Measurements from ENCODE around the gene CALML3. TPM values are rescaled to one million over a fixed set of nuclear protein-coding genes. Genes with fewer than 3 reads are reported as not detected.

CALML3 gene
- total and polyA plus RNA-seq, 2 donors (not counting 3 experiments of a cell fraction or from before 2014, with no cell fraction given) = not detected

- TF ChIP-seq EZH2 (IDR thresholded peaks at IDR 0.05; ENCODE audit: borderline replicate concordance, low read depth, low read length, severe bottlenecking) (no peak), POLR2A (IDR thresholded peaks at IDR 0.05; ENCODE audit: low read depth, low read length) (no peak), CTCF (IDR thresholded peaks at IDR 0.05; ENCODE audit: extremely low read depth in 1 of 2, insufficient read depth in 1 of 2, low read depth in 1 of 2, low read length in 2 of 2) (no peak), FOS (IDR thresholded peaks at IDR 0.05; ENCODE audit: borderline replicate concordance, insufficient read depth, low read length) (no peak), POLR2AphosphoS5 (IDR thresholded peaks at IDR 0.05; ENCODE audit: insufficient read depth, low read depth, low read length) (no peak), GATA2 (IDR thresholded peaks at IDR 0.05; ENCODE audit: insufficient read depth, insufficient read length, low read depth, low read length) (no peak), MYC (IDR thresholded peaks at IDR 0.05; ENCODE audit: low read depth, low read length) (no peak), JUN (IDR thresholded peaks at IDR 0.05; ENCODE audit: borderline replicate concordance, insufficient read depth, insufficient read length, low read depth) (no peak)
- TF ChIP-seq, protein P1, sequence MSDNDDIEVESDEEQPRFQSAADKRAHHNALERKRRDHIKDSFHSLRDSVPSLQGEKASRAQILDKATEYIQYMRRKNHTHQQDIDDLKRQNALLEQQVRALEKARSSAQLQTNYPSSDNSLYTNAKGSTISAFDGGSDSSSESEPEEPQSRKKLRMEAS (IDR thresholded peaks at IDR 0.05; ENCODE audit: insufficient read depth, insufficient read length) = no peak
- ChIA-PET POLR2A (no interaction called here), CTCF (no interaction called here)
- H3K27ac ChIP-seq (ENCODE audit: insufficient read depth, low read depth, low read length) = no peak overlapping the region
- no peaks in the 10 kb centered on the region for H3K9me1 ChIP-seq (replicated peaks; ENCODE audit: control insufficient read depth, extremely low read depth, insufficient read depth, low read length)
- no peak overlapping the region for H3K4me3 ChIP-seq (replicated peaks in 1 of 3; ENCODE audit: insufficient read depth in 1 of 3, low read depth in 1 of 3, low read length in 3 of 3)
- no peaks in the 10 kb centered on the region for H3K79me2 ChIP-seq (ENCODE audit: control insufficient read depth, insufficient read depth, low read length)
- DNase-seq (ENCODE audit: low read depth, low spot score) (no peak), FAIRE-seq (no peak)
- H4K20me1 ChIP-seq (replicated peaks; ENCODE audit: control insufficient read depth, extremely low read depth, insufficient read depth, low read length) = no peaks in the 10 kb centered on the region
- dilution Hi-C loops (cut with MboI; ENCODE audit: extremely low pct_ligation_motif_present, low sequenced_read_pairs) (no loop called here), intact Hi-C loops (cut with micrococcal nuclease) (no loop called here)
- no peaks in the 10 kb centered on the region for H3K4me1 ChIP-seq (ENCODE audit: control insufficient read depth, extremely low read depth, insufficient read depth, low read length)
- no peaks in the 10 kb centered on the region for H3K27me3 ChIP-seq (ENCODE audit: control insufficient read depth in 2 of 2, insufficient read depth in 2 of 2, low read length in 2 of 2)
- no peak overlapping the region for H3K9ac ChIP-seq (replicated peaks; ENCODE audit: extremely low read depth, insufficient read depth, low read length)
- BruUV-seq (replicated peaks) = no TSS peak
- no peaks in the 10 kb centered on the region for H3K9me3 ChIP-seq (replicated peaks; ENCODE audit: control insufficient read depth, insufficient read depth, low read length)
- no peak overlapping the region for H3K4me2 ChIP-seq (ENCODE audit: insufficient read depth, low read length)
- H2AFZ ChIP-seq (ENCODE audit: low read depth, low read length) = no peak overlapping the region
- H3K36me3 ChIP-seq (ENCODE audit: control insufficient read depth in 2 of 2, extremely low read depth in 1 of 2, insufficient read depth in 2 of 2, low read length in 2 of 2) = no peaks in the 10 kb centered on the region
Measured at GRCh38 chr10:5486853-5487235, 37.9 kb upstream of the CALML3 start.
